Naive thymus-derived CD4-positive, alpha-beta T cell (primary cell): Measurements from ENCODE around the gene COG7. TPM values are rescaled to one million over a fixed set of nuclear protein-coding genes. Genes with fewer than 3 reads are reported as not detected.
"Not testable (repeated sequence)": the region's sequence is repeated elsewhere in the genome, so short reads cannot be mapped to it uniquely, and the experiment has no call there.

Experiments used
- ATAC-seq: fragments of 150-1000 bp; cut with Tn5 transposase; 2 replicates; pipeline ENCODE4 v1.10.0; 2021; ENCODE audit warnings: mild to moderate bottlenecking, moderate library complexity
- CTCF ChIA-PET: fragments of 350-600 bp; sonication (Branson Sonifier 250); formaldehyde crosslinking; loops from one replicate; lab custom pipeline; 2021; ENCODE audit warnings: antibody characterized with exemption; lab: Charles Lee
- POLR2A ChIA-PET: fragments of 350-600 bp; sonication (Branson Sonifier 250); formaldehyde crosslinking; loops from one replicate; lab custom pipeline; 2021; ENCODE audit warnings: antibody characterized with exemption, inconsistent platforms; lab: Charles Lee
- DNase-seq, 9 donors: peaks; one replicate each; pipeline versions ENCODE4 v3.0.0 to v3.0.0-alpha.2; 2020 to 2022; ENCODE audit warnings: mixed read lengths in 1 of 9
- H3K27ac ChIP-seq: one replicate; pipeline ENCODE4 v1.7.0; 2013; ENCODE audit warnings: mild to moderate bottlenecking, low read depth, low read length, moderate library complexity
- H3K27me3 ChIP-seq, 2 donors: one replicate each; pipeline ENCODE4 v1.7.0; 2013; ENCODE audit warnings: low read length in 2 of 2, mild to moderate bottlenecking in 2 of 2, moderate library complexity in 2 of 2; ENCODE audit not compliant: control insufficient read depth in 2 of 2, insufficient read depth in 2 of 2
- H3K36me3 ChIP-seq, 3 experiments: 1 replicate in 2 of 3; 2 replicates in 1 of 3; pipeline ENCODE4 v1.7.0; 2013; ENCODE audit warnings: low read length in 3 of 3, mild to moderate bottlenecking in 3 of 3, moderate library complexity in 1 of 3; ENCODE audit not compliant: insufficient read depth in 3 of 3, control insufficient read depth in 2 of 3
- H3K4me1 ChIP-seq, 2 donors: one replicate each; pipeline ENCODE4 v1.7.0; 2013; ENCODE audit warnings: low read length in 2 of 2, mild to moderate bottlenecking in 2 of 2, moderate library complexity in 1 of 2; ENCODE audit not compliant: control insufficient read depth in 2 of 2, insufficient read depth in 2 of 2
- H3K4me3 ChIP-seq: 2 replicates; pipeline ENCODE4 v1.7.0; 2013; ENCODE audit warnings: mild to moderate bottlenecking, low read length
- H3K9me3 ChIP-seq, 3 experiments: 1 replicate in 2 of 3; 2 replicates in 1 of 3; pipeline ENCODE4 v1.7.0; 2013; ENCODE audit warnings: low read length in 3 of 3; ENCODE audit not compliant: control insufficient read depth in 2 of 3
- H3K27ac Mint-ChIP-seq, 9 donors: one replicate each; pipeline ENCODE4 v1.8.0; 2020 to 2022; ENCODE audit warnings: mixed read lengths in 9 of 9, mild to moderate bottlenecking in 8 of 9, moderate library complexity in 5 of 9, inconsistent platforms in 2 of 9
- H3K27me3 Mint-ChIP-seq, 5 donors: one replicate each; pipeline ENCODE4 v1.8.0; 2021 to 2022; ENCODE audit warnings: mixed read lengths in 5 of 5, mild to moderate bottlenecking in 1 of 5
- H3K36me3 Mint-ChIP-seq, 5 donors: one replicate each; pipeline ENCODE4 v1.8.0; 2020 to 2022; ENCODE audit warnings: mixed read lengths in 5 of 5, mild to moderate bottlenecking in 3 of 5, inconsistent platforms in 1 of 5
- H3K4me1 Mint-ChIP-seq, 7 donors: one replicate each; pipeline ENCODE4 v1.8.0; 2020 to 2022; ENCODE audit warnings: mixed read lengths in 7 of 7, mild to moderate bottlenecking in 3 of 7, inconsistent platforms in 1 of 7
- H3K4me3 Mint-ChIP-seq, 10 donors: one replicate each; pipeline ENCODE4 v1.8.0; 2020 to 2022; ENCODE audit warnings: mild to moderate bottlenecking in 10 of 10, mixed read lengths in 10 of 10, moderate library complexity in 6 of 10, inconsistent platforms in 2 of 10
- H3K9me3 Mint-ChIP-seq, 11 donors: one replicate each; pipeline ENCODE4 v1.8.0; 2020 to 2022; ENCODE audit warnings: mixed read lengths in 11 of 11, mild to moderate bottlenecking in 4 of 11, inconsistent platforms in 1 of 11, moderate library complexity in 1 of 11
- intact Hi-C, 2 donors: fragments of 100-400 bp; cut with micrococcal nuclease; formaldehyde crosslinking; loops; one replicate each; pipeline ENCODE4 v1.15.1; 2023
- polyA plus RNA-seq, 2 donors: library from polyadenylated mRNA; unstranded; fragments of 300-500 nt; fragmentation: Illumina TruSeq; gene quantifications; one replicate each; pipeline ENCODE4 v1.2.3, GENCODE V29; 2021
- total RNA-seq, 6 experiments: library from RNA in 5 of 6; stranded (reverse) in 5 of 6; gene quantifications; 1 replicate in 5 of 6; 2 replicates in 1 of 6; pipeline ENCODE4 v1.2.3 and lab custom pipeline; 2021 to 2026

COG7 gene
- total and polyA plus RNA-seq, 7 experiments from 2014 or later: 9.6 to 28.4 (median 18.9) TPM

DNA sequence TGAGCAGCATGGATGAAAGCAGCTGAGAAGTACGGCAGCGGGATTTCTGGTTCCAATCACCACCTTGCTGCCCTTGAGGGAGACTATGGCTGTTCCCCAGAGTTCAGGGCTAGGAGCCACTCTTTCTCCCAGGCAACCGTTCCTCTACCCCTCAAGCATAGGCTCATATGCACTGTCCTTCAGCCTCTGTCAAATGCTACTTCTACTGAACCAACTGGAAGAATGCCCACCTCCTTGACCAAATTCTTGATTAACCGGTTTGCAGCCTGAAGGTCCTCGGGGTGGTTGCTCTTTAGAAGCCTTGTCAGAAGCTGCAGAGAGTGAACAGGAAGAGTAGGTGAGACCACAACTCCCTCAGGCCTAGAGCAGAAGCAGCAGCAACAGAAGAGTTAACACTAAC lies 33.5 kb upstream of the COG7 start:
- ChIA-PET CTCF (interaction anchor here (0.9 kb wide), 1 partner anchor 23 kb away, joined by 3 read pairs; no protein-coding TSS in a partner anchor), POLR2A (no interaction called here)
- Mint-ChIP-seq H3K4me1 (peaks cover 0 to 2% (median 0%) of the 10 kb centered on the region in 7 donors), H3K9me3 (no peaks in the 10 kb centered on the region), H3K36me3 (peaks cover 6 to 52% (median 22%) of the 10 kb centered on the region in 5 donors), H3K27me3 (no peaks in the 10 kb centered on the region), H3K4me3 (no peak overlapping the region), H3K27ac (peak overlapping the region in 1 of 9 donors; percentile 25)
- ATAC-seq: no peak
- Histone ChIP-seq H3K27me3 (no peaks in the 10 kb centered on the region), H3K4me1 (peaks cover 0 to 20% of the 10 kb centered on the region in 2 donors), H3K4me3 (no peak overlapping the region), H3K9me3 (no peaks in the 10 kb centered on the region), H3K36me3 (peaks cover 34 to 94% (median 39%) of the 10 kb centered on the region in 3 experiments), H3K27ac (no peak overlapping the region)
- intact Hi-C loops: no loop called here
- no peak for DNase-seq

- Mint-ChIP-seq H3K27me3 (no peaks in the 10 kb centered on the region), H3K27ac (peak overlapping the region in 1 of 9 donors; percentile 4), H3K4me1 (peaks cover 0 to 2% (median 0%) of the 10 kb centered on the region in 7 donors), H3K36me3 (peaks cover 4 to 50% (median 21%) of the 10 kb centered on the region in 5 donors), H3K4me3 (no peak overlapping the region), H3K9me3 (no peaks in the 10 kb centered on the region)
- DNase-seq (no peak), ATAC-seq (no peak)
- ChIA-PET POLR2A (no interaction called here), CTCF (no interaction called here)
- Histone ChIP-seq H3K9me3 (no peaks in the 10 kb centered on the region), H3K36me3 (peaks cover 34 to 94% (median 39%) of the 10 kb centered on the region in 3 experiments), H3K27me3 (no peaks in the 10 kb centered on the region), H3K27ac (no peak overlapping the region), H3K4me3 (no peak overlapping the region), H3K4me1 (peaks cover 0 to 20% of the 10 kb centered on the region in 2 donors)
- intact Hi-C loops: no loop called here
Observed at GRCh38 chr16:23485841-23486240, 32.9 kb upstream of the COG7 start.

DNA sequence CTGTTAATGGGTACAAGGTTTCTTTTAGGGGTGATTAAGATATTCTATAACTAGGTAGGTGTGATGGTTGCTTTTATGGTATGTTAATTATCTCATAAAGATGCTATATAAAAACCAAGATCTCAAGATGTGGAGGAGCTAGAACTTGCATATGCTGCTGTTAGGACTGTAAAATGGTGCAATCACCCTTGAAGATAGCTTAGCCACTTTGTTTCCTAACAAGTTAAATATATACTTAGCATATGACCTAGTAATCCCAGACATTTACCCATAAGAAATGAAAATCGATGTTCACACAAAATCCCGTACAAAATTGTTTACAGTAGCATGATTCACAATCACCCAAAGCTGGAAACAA lies 32.2 kb upstream of the COG7 start:
- H3K9me3 Mint-ChIP-seq: no peaks in the 10 kb centered on the region
- intact Hi-C loops: no loop called here
- peaks cover 38 to 96% (median 44%) of the 10 kb centered on the region in 3 experiments for H3K36me3 ChIP-seq

DNA sequence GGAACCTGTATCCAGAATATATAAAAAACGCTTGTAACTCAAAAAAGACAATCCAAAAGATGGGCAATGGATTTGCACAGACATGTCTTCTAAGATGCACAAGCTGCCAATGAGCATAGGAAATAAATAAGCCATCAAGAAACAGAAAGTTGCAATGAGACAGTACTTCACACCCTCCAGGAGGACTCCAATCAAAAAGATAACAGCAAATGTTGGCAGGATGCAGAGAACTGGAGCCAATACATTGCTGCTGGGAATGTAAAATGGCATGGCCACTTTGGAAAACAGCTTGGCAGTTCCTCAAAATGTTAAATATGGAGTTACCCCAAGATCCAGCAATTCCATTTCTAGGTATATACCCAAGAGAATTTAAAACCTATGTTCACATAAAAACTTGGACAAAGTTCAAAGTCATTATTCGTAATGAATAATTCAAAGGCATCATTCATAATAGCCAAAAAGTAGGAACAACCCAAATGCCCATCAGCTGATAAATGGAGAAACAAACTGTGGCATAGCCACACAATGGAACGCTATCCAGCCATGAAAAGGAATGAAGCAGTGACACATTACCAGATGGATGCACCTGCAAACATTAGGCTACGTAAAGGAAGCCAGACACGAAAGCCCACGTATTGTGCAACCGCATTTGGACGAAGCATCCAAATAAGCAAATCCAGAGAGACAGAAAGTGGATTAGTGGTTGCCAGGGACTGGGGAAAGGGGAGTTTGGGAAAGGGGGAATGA lies 31.7 kb upstream of the COG7 start:
- ChIA-PET POLR2A (no interaction called here), CTCF (no interaction called here)
- Mint-ChIP-seq H3K27ac (no peak overlapping the region), H3K4me3 (no peak overlapping the region), H3K36me3 (peaks cover 11 to 49% (median 21%) of the 10 kb centered on the region in 5 donors), H3K4me1 (peaks cover 0 to 2% (median 0%) of the 10 kb centered on the region in 7 donors), H3K27me3 (no peaks in the 10 kb centered on the region), H3K9me3 (no peaks in the 10 kb centered on the region)
- Histone ChIP-seq H3K27ac (no peak overlapping the region), H3K4me3 (no peak overlapping the region), H3K9me3 (no peaks in the 10 kb centered on the region), H3K4me1 (peaks cover 0 to 20% of the 10 kb centered on the region in 2 donors), H3K36me3 (peaks cover 39 to 96% (median 49%) of the 10 kb centered on the region in 3 experiments), H3K27me3 (no peaks in the 10 kb centered on the region)
- no peak for ATAC-seq
- DNase-seq: no peak
- intact Hi-C loops: no loop called here

More for the DNA sequence above, 32.2 kb upstream of the COG7 start:
- no peak overlapping the region for H3K27ac Mint-ChIP-seq
- H3K36me3 Mint-ChIP-seq: peaks cover 5 to 50% (median 20%) of the 10 kb centered on the region in 5 donors
- no peaks in the 10 kb centered on the region for H3K9me3 ChIP-seq
- H3K27me3 ChIP-seq: no peaks in the 10 kb centered on the region
- no peaks in the 10 kb centered on the region for H3K27me3 Mint-ChIP-seq
- POLR2A ChIA-PET: no interaction called here
- no peak overlapping the region for H3K4me3 Mint-ChIP-seq
- H3K4me3 ChIP-seq: no peak overlapping the region
- DNase-seq: no peak
- H3K27ac ChIP-seq: no peak overlapping the region
- ATAC-seq: no peak
- CTCF ChIA-PET: no interaction called here
- H3K4me1 ChIP-seq: peaks cover 0 to 20% of the 10 kb centered on the region in 2 donors
- peaks cover 0 to 2% (median 0%) of the 10 kb centered on the region in 7 donors for H3K4me1 Mint-ChIP-seq

- H3K36me3 ChIP-seq: peaks cover 34 to 96% (median 45%) of the 10 kb centered on the region in 3 experiments
- H3K27me3 ChIP-seq, H3K9me3 ChIP-seq, H3K4me1 Mint-ChIP-seq, H3K4me3 ChIP-seq, POLR2A ChIA-PET, H3K4me3 Mint-ChIP-seq, H3K27ac ChIP-seq, H3K27ac Mint-ChIP-seq, intact Hi-C loops, H3K27me3 Mint-ChIP-seq, CTCF ChIA-PET, H3K9me3 Mint-ChIP-seq, DNase-seq: not testable (repeated sequence)
- H3K4me1 ChIP-seq: peaks cover 0 to 20% of the 10 kb centered on the region in 2 donors
- peak; percentile 39 for ATAC-seq
- H3K36me3 Mint-ChIP-seq: peaks cover 18 to 56% (median 24%) of the 10 kb centered on the region in 5 donors
Observed at GRCh38 chr16:23483492-23483891, 30.5 kb upstream of the COG7 start.

DNA sequence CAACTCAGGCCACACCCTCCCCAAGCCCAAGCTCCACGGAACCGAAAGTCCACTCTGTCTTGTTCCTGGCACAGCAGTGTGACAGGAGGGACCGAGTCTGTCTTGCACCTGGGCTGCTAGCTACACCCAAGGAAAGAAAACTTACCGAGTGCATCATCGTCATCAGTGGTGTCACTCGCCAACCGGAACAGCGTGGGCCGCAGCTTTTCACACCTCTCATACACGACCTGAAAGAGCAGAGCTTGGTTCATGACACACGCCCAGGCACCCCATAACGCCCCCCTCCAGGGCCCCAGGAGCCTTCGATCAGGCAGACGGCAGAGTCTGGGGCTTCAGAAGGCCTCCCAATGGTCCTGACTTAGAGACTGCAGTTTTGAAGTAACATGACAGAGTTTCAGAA lies 29.8 kb upstream of the COG7 start:
- Histone ChIP-seq H3K9me3 (no peaks in the 10 kb centered on the region), H3K4me1 (peaks cover 0 to 20% of the 10 kb centered on the region in 2 donors), H3K27ac (no peak overlapping the region), H3K27me3 (no peaks in the 10 kb centered on the region), H3K36me3 (peaks cover 28 to 94% (median 42%) of the 10 kb centered on the region in 3 experiments), H3K4me3 (no peak overlapping the region)
- Mint-ChIP-seq H3K4me1 (peaks cover 0 to 5% (median 0%) of the 10 kb centered on the region in 7 donors), H3K27me3 (no peaks in the 10 kb centered on the region), H3K36me3 (peaks cover 18 to 60% (median 24%) of the 10 kb centered on the region in 5 donors), H3K9me3 (no peaks in the 10 kb centered on the region), H3K27ac (peak overlapping the region in 3 of 9 donors; percentile 14 to 73 (median 62)), H3K4me3 (no peak overlapping the region)
- POLR2A ChIA-PET: interaction anchor here (0.7 kb wide), 1 partner anchor 8 kb away, joined by 3 read pairs; no protein-coding TSS in a partner anchor
- intact Hi-C loops: no loop called here
- DNase-seq: no peak
- peak; percentile 84 for ATAC-seq
- CTCF ChIA-PET: no interaction called here
